GM18511 (cell line): ENCODE measurements around the gene CDPF1.

Experiments
- ATAC-seq: cut with Tn5 transposase; IDR thresholded peaks from one replicate; pipeline ENCODE4 v1.9.1; 2021; ENCODE audit warnings: mild to moderate bottlenecking, moderate library complexity; ENCODE audit not compliant: unreplicated experiment

The CDPF1 gene

DNA sequence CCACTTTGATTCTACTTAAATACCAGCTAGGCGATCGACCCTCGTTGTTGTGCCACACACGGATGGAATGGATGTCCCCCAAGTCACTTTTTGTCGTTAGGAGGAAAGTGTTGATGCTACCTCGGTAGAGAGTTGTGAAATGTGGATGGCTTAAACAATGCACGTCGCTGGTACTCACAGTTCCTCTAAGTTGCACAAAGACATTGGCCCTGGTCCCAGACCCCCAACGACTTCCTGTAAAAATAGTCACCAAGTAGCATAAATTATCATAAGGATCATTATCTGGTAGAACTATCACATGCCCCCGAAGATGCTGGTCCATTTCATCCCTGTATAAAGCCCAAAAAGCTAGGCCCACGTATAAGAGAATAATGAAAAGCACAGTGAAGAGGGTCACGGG is 9.3 kb upstream of the CDPF1 start:
- ATAC-seq, result no peak

DNA sequence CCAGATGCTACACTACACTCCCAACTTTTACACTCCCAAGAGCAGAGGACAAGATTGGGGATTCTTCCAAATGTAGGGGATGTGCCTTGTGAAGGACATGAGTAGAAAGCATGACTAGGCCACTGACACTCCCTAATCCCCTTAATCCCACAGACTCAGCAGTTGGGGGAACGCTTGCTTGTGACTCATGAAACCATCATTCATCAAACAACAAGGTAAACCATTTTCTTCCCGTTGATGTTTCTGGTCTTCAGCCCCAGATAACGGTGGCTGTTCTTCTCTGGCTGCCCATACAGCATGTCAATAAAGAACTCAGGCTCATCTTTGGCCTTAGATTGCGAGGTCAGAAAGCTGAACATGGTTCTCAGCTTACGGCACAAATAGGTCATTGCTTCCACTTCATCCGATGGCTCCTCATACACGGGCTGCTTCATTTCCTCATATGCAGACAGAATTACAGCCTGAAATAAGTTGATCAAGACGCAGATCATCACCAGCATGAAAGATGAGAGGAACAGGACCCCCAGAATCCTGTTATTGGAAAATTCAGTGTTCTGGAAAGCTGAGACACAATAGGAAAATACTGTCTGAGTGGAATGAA is 6.4 kb upstream of the CDPF1 start:
- ATAC-seq, result no peak

DNA sequence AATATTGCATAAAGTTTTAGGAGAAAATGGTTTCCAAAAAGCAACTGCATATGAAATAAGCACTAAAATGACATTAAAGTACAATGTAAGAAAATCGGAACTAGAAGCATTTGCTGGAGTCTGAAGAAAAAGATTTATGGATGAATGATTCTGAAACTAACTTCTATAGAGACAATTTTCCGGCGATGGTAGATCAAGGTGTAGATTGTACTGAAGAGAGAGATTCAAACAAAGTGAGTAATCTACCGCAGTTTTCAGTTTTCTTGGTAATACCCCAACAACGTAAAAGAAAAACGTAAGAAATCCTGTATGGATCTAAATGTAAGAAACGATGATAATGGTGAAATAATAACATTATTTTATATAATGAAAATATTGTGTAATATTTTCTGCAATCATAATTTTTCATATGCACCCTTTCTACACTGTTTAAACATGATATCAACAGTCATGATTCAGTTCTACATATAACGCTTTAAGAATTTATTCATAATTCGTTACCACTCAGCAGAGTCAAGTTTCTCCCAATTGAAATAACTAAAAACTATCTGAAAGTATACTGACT is 1.8 kb upstream of the CDPF1 start:
- ATAC-seq, result no peak

DNA sequence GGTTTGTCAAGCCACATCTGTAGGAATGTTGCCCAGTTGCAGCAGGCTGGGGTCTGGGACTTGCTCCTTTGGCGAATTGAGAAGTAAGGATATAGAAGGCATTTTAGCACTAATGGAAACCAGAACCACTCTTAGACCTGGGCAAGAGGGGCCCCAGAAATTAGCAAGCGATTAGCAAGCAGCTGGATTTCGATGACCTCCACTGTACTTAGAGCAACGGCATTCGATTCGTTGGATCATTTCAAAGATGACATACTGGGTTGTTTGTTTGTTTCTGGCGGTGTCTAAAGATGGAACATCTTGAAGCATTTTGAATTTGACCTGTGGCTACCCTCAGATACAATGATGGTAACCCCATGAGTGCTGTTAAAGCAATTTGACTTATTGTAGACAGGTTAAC is 1.2 kb upstream of the CDPF1 start:
- no peak for ATAC-seq

DNA sequence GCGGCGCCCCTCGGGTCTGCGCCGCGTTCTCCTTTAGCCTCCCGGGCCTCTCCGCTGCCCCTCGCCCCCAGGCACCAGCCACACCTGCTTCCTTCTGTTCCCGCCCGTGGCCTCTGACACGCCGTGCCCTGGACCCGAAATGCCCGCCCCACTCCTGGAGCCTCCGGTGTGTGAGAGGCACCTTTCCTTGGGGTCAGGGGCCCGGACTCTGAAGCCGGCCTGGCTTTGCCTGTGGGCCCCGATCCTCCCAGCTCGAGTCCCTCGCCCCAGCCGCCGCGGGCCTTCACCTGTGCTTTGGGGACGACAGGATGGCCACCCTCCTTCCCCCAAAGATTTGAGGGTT is 661 bp upstream of the CDPF1 start:
- peak; percentile 20 for ATAC-seq

DNA sequence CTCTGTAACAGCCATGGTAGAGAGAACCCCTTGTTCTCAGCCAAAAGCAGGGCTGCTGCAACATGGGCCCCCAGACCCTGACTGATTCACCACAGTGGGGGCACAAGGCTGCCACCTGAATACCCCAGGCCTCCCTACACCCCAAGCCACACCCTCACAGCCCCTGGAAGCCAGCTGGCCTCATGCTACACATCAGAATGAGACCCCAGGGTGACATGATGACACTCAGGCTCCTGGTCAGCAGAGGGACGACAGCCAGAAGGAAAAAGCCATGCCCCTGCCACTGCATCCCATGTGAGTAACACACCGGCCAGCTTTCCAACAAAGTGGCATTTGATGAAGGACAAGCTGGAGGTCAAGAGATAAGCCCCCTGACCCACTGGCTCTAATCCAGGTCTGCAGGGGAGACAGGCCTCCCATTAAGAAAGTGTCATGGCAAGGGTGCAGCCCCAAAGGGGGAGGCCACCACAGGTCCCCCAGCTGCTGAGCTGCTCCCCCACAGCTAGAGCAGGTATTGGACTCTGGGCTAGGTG is 2.6 kb downstream of the CDPF1 start:
- ATAC-seq, result no peak

DNA sequence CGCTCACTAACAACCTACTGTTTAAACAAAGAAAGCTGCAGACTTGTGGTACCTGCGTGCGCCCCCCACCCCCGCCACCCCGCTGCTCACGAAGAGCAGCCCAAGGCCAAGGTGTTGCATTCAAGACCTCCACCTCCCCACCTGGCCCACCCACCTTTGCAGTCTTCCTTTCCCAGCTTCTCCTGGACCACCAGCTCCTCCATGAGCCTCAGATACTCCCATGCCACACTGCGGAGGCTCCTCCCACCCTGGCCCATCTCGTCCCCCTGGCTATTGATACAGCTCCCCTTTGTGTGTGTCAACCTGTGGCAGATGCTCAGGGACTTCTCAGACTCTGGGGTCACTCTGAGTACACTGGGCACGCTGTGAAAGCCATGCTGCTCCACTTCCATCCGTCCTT is 3.9 kb downstream of the CDPF1 start:
- no peak for ATAC-seq

DNA sequence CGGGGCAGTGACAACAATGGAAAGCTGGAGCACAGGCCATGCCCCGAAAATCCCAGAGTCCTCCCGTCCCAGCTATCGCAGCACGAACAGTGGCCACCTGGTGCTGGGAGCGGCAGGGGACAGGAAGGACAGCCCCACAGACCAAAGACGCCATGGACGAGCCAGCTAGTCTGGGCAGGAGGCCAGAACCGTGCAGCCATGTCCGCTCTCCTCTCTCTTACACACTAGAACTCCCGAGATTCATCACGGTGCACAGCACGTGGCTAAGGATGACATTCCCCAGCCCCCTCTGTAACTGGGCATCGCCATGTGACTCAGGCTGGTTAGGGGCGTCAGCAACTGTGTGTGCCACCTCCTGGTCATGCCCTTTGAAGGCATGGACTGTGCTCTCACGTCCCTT is 4.6 kb downstream of the CDPF1 start:
- no peak for ATAC-seq

DNA sequence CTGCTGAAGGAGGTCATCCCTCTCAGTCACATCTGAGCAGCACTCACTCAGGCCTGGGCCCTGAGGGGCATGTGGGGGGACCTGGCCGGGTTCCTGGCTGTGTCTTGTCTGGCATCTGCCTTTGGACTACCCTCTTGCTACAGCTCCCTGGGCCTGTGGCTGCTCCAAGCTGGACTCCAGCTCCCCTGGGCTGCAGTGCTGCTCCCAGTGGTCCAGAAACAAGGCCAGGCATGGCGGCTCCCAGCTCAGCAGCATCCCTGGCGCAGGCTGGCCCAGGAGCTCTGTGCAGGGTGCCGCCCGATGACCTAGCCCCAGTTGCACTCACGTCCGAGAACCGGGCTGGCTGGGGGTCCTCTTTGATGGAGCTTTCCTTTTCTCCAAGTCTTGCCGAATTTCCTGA is 5.3 kb downstream of the CDPF1 start:
- no peak for ATAC-seq

DNA sequence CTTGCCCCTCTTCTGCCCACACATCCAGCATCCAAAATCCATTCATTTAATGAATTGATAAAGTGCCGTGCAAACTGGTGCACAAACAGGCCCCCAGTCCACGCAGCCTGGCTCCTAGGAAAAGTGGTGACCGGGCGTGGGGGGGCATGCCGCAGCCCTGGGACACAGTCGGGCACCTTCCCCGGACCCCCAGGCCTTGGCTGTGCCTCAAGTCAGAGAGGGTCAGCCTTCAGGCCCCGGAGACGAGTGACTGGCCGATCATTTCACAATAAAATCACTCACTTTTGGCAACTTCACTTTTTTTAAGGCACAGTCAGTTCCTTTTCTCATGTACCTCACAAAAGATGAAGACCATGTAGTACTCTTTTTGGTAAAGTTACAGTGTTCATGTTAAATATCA is 8.0 kb downstream of the CDPF1 start:
- ATAC-seq, result no peak

DNA sequence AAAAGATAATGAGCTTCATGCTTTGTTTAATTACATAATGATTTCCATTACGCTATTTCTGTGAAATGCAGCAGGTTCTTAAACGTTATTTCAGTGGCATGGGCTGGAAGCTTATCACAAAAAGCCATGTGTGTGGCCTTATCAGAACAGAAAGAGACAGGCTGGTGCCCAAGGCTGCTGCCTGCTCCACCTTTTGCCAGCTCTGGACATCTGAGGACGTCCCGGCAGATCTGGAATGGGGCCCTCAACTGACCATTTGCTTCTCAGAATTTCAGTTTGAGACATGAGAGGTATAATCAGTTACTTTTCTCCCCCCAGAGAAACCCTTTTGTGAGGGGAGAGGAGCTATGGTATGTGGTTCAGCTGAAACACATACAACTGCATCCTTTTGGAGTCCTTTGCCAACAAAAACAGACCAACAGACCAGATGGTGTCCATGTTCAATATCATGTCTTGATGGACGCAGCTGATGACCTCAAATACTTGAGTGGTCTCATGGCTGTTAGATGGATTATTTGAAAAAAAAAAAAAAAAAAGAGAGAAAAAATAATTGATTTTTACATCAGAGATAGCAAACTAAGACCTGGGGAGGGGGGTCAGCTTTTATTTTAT is 8.6 kb downstream of the CDPF1 start:
- no peak for ATAC-seq

DNA sequence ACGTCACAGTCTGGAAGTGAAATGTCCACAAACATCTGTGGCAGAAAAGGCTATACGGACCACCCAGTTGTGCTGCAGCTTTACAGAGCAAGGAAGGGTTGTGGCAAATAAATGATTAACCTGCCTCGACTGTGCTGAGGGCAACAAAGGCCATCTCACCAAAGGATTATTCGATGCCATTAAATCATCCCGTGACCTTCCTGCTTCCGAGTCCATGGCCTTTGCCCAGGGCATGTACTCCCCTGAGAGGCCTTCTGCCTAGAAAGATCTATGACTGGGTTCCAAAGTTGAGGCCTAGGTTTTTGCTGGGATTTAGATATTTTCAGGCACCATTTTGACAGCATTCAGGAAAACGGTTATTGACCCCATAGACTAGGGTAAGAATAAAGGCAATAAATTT is 9.2 kb downstream of the CDPF1 start:
- ATAC-seq, result no peak

DNA sequence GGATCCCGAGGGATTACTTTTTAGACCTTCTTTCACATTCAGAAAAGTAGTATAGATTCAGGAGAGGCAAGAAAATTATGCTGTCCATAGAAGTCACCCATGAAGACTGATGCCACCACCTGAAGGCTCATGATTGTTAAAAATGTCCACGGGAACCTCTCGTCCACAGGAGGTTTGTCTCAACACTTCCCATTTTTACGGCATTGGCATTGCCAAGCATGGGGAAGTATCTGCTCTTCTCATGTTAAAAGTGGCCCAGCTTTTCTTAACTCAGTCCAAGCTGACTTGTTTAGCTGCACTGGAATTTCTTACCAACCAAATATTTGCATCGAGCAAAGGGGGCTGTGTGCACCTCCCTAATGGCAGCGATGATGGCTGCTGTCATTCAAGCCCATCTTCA is 9.6 kb downstream of the CDPF1 start:
- ATAC-seq, result no peak

DNA sequence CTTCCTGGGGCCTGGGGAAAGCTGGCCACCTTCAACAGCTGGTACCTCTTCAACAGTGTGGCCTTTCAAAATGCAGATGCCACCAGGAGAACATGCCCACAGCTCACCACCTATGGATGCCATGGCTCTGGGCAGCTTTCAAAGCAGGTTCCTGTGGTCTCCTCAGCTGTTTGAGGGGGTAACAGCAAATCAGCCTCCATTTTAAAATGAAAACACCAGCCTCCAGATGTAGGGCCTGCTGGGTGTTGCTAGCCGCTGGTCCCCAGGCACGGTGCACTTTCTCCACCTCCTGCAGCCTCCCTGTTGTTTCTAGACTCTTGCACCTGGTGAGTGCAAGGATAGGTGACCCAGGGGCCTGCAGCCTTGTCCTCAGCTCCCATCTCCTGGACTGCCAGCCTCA is 10.0 kb downstream of the CDPF1 start:
- no peak for ATAC-seq

DNA sequence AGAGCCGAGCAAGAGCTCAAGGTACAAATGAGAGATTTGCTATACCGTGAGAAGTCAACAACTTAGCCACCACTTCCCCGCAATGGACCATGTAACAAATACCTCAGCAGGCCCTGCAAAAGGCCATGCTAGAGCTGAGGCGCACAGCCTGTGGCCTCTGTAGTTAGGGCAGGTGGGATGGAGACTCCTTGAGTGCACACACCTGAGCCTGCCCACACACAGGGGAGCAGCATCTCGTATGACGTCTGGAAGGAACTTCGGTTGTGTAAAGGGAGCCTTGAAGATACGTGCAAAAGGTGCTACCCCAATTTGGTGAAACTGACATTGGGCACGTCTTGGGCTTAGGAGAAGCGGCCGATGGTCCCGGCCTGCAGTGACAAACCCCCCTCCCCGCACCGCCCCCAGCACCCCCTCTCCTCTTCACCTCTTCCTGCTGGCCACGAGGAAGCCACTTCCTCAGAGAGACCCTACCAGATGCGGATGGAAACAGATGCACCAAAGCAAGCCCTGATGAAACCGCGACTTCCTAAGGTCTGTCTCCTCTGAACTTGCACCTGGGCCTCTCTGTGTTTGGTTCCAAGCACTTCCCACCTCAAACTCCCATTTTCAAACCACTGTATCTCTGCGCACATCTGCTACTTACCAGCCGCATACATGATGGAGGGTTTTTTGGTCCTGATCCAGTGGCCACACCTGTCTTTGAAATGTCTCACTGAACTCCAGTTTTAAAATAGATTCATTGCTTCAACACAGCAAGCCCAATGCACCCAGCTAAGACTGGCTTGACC is 10.6 kb downstream of the CDPF1 start:
- no peak for ATAC-seq

DNA sequence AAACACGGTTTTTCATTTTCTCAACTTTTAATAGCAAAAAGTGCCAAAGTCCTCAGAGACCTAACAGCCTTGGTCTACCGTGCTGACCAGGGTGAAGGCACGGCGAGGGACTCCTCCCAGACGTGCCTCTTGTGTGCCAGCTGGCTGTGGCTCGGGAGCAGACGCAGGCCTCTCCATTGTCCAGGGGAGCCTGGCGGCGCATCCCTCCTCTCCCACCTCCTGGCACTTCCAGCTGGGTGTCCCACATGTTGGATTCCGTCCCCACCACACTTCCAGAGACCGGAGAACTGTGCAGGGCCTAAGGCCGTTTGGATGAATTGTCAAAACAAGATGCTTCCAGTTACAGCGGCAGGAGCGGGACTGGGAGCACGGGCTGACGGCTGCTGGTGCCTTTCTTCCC is 11.6 kb downstream of the CDPF1 start:
- ATAC-seq, result no peak

DNA sequence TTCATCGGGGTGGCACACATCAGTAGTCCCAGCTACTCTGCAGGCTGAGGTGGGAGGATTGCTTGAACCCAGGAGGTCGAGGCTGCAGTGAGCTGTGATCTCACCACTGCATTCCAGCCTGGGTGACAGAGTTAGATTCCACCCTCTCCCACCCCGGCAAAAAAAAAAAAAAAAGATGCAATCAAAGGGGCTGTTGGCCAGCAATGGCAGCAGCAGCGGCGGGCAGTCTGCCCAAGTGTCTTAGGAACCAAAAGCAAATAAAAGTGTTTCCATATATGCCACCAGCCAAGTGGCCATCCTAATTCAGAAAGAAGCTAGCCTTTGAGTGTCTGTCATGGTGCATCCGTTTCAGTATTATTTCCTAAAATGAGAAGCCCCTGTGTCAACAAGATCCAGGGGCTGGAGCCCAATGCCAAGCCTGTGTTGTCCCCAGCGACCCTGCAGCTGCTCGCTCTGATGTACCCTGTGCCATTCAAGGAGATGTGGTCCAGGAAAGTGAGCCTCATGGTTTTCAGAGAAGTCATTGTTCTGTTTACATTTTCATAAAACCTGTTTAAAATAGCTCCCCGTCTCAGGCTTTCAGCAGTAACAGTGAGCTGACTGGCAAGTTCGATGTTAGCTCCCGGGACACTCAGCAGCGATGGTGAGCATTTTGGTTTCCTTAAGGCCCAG is 12.5 kb downstream of the CDPF1 start:
- ATAC-seq, result no peak

DNA sequence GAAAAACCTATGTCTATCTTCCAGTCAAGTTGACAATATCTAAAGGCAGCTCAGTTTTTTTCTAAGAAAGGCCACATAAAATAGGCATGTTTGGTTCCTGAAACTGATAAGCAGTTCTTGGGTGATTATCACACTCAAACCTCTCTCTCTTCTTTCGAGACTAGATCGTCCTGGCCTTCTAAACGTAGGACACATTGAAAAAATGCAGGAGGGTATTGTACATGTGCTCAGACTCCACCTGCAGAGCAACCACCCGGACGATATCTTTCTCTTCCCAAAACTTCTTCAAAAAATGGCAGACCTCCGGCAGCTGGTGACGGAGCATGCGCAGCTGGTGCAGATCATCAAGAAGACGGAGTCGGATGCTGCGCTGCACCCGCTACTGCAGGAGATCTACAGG is 15.1 kb downstream of the CDPF1 start:
- no peak for ATAC-seq

DNA sequence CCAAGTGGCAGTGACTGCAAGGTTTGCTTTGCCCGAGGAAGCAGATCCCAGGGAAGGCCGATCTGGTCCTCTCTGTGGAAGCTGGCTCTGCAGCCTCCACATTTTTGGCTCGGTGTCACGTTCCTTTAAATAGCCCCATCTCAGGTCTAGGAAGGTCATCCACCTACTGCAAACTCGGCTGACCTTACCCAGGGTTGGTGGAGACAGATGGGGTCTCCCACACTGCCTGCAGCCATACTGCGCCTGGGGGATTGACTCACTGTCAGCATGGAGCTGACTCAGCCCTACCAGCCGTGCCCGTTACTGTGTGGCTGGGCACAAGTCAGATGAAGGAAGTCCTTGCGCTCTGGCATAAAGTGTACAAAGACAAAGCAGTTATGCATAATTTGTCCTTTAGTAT is 16.9 kb downstream of the CDPF1 start:
- no peak for ATAC-seq

DNA sequence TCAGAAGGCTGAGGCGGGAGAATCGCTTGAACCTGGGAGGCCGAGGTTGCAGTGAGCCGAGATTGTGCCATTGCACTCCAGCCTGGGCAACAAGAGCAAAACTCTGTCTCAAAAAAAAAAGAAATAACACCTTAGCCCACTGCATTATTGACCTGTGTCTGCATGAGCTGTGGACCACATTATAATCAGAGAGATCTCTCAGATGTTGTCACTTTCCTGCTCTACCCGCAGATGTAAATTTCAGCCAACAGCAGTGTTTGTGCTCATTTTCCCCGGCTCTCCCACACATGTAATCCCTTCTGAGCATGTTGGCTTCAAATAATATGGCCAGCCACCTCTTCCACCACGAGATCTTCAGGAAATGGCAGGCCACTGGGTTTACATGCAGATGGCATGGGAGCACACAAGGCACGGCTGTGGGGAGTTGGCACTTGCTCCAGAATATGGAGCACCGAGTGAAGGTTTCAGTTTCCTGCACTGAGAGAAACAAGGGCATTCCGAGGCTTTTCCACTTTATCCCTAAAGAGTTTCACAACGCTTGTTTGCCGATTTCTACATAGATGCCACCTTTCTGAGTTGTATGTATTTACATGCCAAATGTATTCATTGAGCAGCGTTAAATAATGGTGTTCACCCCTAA is 19.7 kb downstream of the CDPF1 start:
- no peak for ATAC-seq

DNA sequence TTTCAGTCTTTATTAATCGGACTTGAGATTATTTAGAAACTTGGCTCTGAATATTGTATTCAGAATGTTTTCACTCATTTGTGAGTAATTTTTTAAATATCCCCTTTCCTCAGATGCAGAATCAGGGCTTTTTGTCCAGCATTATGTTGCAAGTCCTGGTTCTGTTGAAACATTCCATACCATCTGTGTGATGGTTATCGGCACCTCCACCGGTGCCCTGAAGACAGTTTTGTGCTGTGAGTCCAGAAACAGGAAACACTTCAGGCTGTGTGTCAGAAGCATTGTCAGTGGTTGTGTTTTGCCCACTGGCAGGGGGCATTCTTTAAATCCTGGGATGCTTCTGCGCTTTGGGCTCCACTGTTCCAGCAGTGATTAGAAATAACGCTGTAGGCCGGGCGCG is 20.4 kb downstream of the CDPF1 start:
- no peak for ATAC-seq
